Measurements from ENCODE around the gene VAC14. TPM values are rescaled to one million over a fixed set of nuclear protein-coding genes. Genes with fewer than 3 reads are reported as not detected.

Gene VAC14
- total and polyA plus RNA-seq, 5 donors from 2014 or later: 27.0 to 38.8 (median 30.1) TPM

DNA sequence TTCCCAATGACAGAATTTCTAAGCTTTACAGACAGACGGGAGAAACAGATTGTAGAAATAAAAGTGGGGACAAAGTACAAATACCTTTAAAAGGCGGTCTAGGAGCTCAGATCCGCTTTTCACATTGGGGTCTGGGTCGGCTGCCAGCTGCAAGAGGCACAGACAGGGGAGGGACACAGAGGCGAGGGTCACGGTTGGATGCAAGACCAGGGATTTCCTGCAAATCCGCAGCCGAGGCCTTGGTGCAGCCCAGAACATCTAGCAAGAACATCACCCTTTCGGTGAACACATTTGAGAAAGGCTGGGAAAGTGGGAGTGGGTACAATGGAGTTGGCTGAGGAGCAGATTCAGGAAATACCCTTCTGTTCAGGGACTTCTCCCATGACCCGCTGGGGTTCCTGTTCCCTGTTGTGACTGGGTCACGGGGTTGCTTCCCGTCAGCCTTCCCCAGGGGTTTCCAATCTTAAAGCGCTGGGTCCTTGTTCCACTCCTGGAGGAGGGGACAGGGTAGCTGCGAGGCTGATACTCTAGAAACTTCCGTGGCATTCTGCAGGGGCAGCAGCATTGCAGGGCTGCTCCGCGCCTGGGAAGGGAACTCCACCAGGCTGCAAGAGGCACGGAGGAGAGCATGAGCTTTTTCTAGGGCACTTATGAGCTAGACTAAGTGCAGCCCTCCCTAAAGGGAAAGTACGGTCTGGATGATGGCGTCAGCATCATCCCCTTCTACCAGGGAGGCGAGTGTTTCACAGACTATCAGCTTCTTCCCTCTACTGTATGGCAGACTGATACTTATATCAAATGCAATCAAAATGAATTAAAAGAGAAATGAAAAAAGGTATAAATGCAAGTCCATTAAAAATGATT, 16.0 kb downstream of the VAC14 start:
- Mint-ChIP-seq H3K4me1 (peaks cover 0 to 4% (median 3%) of the 10 kb centered on the region in 4 donors), H3K9me3 (no peaks in the 10 kb centered on the region), H3K4me3 (no peak overlapping the region), H3K27me3 (no peaks in the 10 kb centered on the region), H3K36me3 (peaks cover 61% of the 10 kb centered on the region), H3K27ac (no peak overlapping the region)
- Histone ChIP-seq H3K9me3 (ENCODE audit: control insufficient read depth in 2 of 2, low read length in 2 of 2) (no peaks in the 10 kb centered on the region), H3K4me3 (ENCODE audit: low read depth, low read length) (no peak overlapping the region), H3K27ac (ENCODE audit: insufficient read depth, low read length, poor library complexity, severe bottlenecking) (no peak overlapping the region), H3K4me1 (ENCODE audit: control insufficient read depth, insufficient read depth, low read length, poor library complexity, severe bottlenecking) (no peaks in the 10 kb centered on the region), H3K27me3 (ENCODE audit: control insufficient read depth, insufficient read depth, low read length) (no peaks in the 10 kb centered on the region), H3K36me3 (ENCODE audit: control insufficient read depth, insufficient read depth, low read length) (peaks cover 78% of the 10 kb centered on the region)
- DNase-seq: no peak
- no peak for ATAC-seq (ENCODE audit: low read depth in 2 of 2)

- no peak overlapping the region for H3K27ac Mint-ChIP-seq
- peaks cover 68% of the 10 kb centered on the region for H3K36me3 Mint-ChIP-seq
- Histone ChIP-seq H3K4me3 (ENCODE audit: low read depth, low read length) (no peak overlapping the region), H3K9me3 (ENCODE audit: control insufficient read depth in 2 of 2, low read length in 2 of 2) (no peaks in the 10 kb centered on the region), H3K27me3 (ENCODE audit: control insufficient read depth, insufficient read depth, low read length) (no peaks in the 10 kb centered on the region), H3K36me3 (ENCODE audit: control insufficient read depth, insufficient read depth, low read length) (peaks cover 96% of the 10 kb centered on the region), H3K27ac (ENCODE audit: insufficient read depth, low read length, poor library complexity, severe bottlenecking) (no peak overlapping the region), H3K4me1 (ENCODE audit: control insufficient read depth, insufficient read depth, low read length, poor library complexity, severe bottlenecking) (no peaks in the 10 kb centered on the region)
- H3K4me3 Mint-ChIP-seq: no peak overlapping the region
- no peak for DNase-seq
- H3K9me3 Mint-ChIP-seq: no peaks in the 10 kb centered on the region
- no peaks in the 10 kb centered on the region for H3K27me3 Mint-ChIP-seq
- H3K4me1 Mint-ChIP-seq: peaks cover 0 to 4% (median 0%) of the 10 kb centered on the region in 4 donors
- no peak for ATAC-seq (ENCODE audit: low read depth in 2 of 2)
Observed at GRCh38 chr16:70782237-70782636, 18.7 kb downstream of the VAC14 start.

GRCh38 chr16:70781800-70782199, 19.2 kb downstream of the VAC14 start:
- Histone ChIP-seq H3K4me3 (ENCODE audit: low read depth, low read length) (no peak overlapping the region), H3K4me1 (ENCODE audit: control insufficient read depth, insufficient read depth, low read length, poor library complexity, severe bottlenecking) (no peaks in the 10 kb centered on the region), H3K27ac (ENCODE audit: insufficient read depth, low read length, poor library complexity, severe bottlenecking) (no peak overlapping the region), H3K27me3 (ENCODE audit: control insufficient read depth, insufficient read depth, low read length) (no peaks in the 10 kb centered on the region), H3K9me3 (ENCODE audit: control insufficient read depth in 2 of 2, low read length in 2 of 2) (no peaks in the 10 kb centered on the region), H3K36me3 (ENCODE audit: control insufficient read depth, insufficient read depth, low read length) (peaks cover 94% of the 10 kb centered on the region)
- H3K4me1 Mint-ChIP-seq: peaks cover 0 to under 1% (median 0%) of the 10 kb centered on the region in 4 donors
- H3K4me3 Mint-ChIP-seq: no peak overlapping the region
- H3K27ac Mint-ChIP-seq: no peak overlapping the region
- ATAC-seq (ENCODE audit: low read depth in 2 of 2): no peak
- no peak for DNase-seq
- no peaks in the 10 kb centered on the region for H3K9me3 Mint-ChIP-seq
- H3K27me3 Mint-ChIP-seq: no peaks in the 10 kb centered on the region
- peaks cover 65% of the 10 kb centered on the region for H3K36me3 Mint-ChIP-seq

- no peak overlapping the region for H3K27ac ChIP-seq (ENCODE audit: insufficient read depth, low read length, poor library complexity, severe bottlenecking)
- peaks cover 61% of the 10 kb centered on the region for H3K36me3 Mint-ChIP-seq
- H3K27ac Mint-ChIP-seq: no peak overlapping the region
- H3K4me3 ChIP-seq (ENCODE audit: low read depth, low read length): no peak overlapping the region
- H3K36me3 ChIP-seq (ENCODE audit: control insufficient read depth, insufficient read depth, low read length): peaks cover 87% of the 10 kb centered on the region
- H3K9me3 Mint-ChIP-seq: no peaks in the 10 kb centered on the region
- DNase-seq: no peak
- no peak overlapping the region for H3K4me3 Mint-ChIP-seq
- H3K9me3 ChIP-seq (ENCODE audit: control insufficient read depth in 2 of 2, low read length in 2 of 2): no peaks in the 10 kb centered on the region
- no peaks in the 10 kb centered on the region for H3K4me1 ChIP-seq (ENCODE audit: control insufficient read depth, insufficient read depth, low read length, poor library complexity, severe bottlenecking)
- ATAC-seq (ENCODE audit: low read depth in 2 of 2): no peak
- no peaks in the 10 kb centered on the region for H3K27me3 ChIP-seq (ENCODE audit: control insufficient read depth, insufficient read depth, low read length)
- no peaks in the 10 kb centered on the region for H3K27me3 Mint-ChIP-seq
- no peaks in the 10 kb centered on the region for H3K4me1 Mint-ChIP-seq
Observed at GRCh38 chr16:70780546-70780945, 20.4 kb downstream of the VAC14 start.

GRCh38 chr16:70779361-70779760, 21.6 kb downstream of the VAC14 start:
- no peak overlapping the region for H3K4me3 ChIP-seq (ENCODE audit: low read depth, low read length)
- no peaks in the 10 kb centered on the region for H3K4me1 Mint-ChIP-seq
- H3K9me3 Mint-ChIP-seq: no peaks in the 10 kb centered on the region
- peaks cover 79% of the 10 kb centered on the region for H3K36me3 ChIP-seq (ENCODE audit: control insufficient read depth, insufficient read depth, low read length)
- H3K27me3 ChIP-seq (ENCODE audit: control insufficient read depth, insufficient read depth, low read length): no peaks in the 10 kb centered on the region
- peaks cover 57% of the 10 kb centered on the region for H3K36me3 Mint-ChIP-seq
- no peaks in the 10 kb centered on the region for H3K4me1 ChIP-seq (ENCODE audit: control insufficient read depth, insufficient read depth, low read length, poor library complexity, severe bottlenecking)
- H3K27me3 Mint-ChIP-seq: no peaks in the 10 kb centered on the region
- H3K9me3 ChIP-seq (ENCODE audit: control insufficient read depth in 2 of 2, low read length in 2 of 2): no peaks in the 10 kb centered on the region
- no peak overlapping the region for H3K27ac ChIP-seq (ENCODE audit: insufficient read depth, low read length, poor library complexity, severe bottlenecking)
- ATAC-seq (ENCODE audit: low read depth in 2 of 2): no peak
- DNase-seq: no peak
- no peak overlapping the region for H3K27ac Mint-ChIP-seq
- no peak overlapping the region for H3K4me3 Mint-ChIP-seq

- H3K9me3 Mint-ChIP-seq: no peaks in the 10 kb centered on the region
- H3K27ac Mint-ChIP-seq: no peak overlapping the region
- peaks cover 61% of the 10 kb centered on the region for H3K36me3 Mint-ChIP-seq
Observed at GRCh38 chr16:70778901-70779309, 22.1 kb downstream of the VAC14 start.

GRCh38 chr16:70777973-70778406, 23.0 kb downstream of the VAC14 start:
- DNase-seq: no peak
- H3K36me3 ChIP-seq (ENCODE audit: control insufficient read depth, insufficient read depth, low read length): peaks cover 79% of the 10 kb centered on the region
- H3K27me3 ChIP-seq (ENCODE audit: control insufficient read depth, insufficient read depth, low read length): no peaks in the 10 kb centered on the region
- H3K27ac Mint-ChIP-seq: no peak overlapping the region
- H3K27ac ChIP-seq (ENCODE audit: insufficient read depth, low read length, poor library complexity, severe bottlenecking): no peak overlapping the region
- H3K4me1 Mint-ChIP-seq: no peaks in the 10 kb centered on the region
- ATAC-seq (ENCODE audit: low read depth in 2 of 2): no peak
- H3K9me3 Mint-ChIP-seq: no peaks in the 10 kb centered on the region
- no peaks in the 10 kb centered on the region for H3K9me3 ChIP-seq (ENCODE audit: control insufficient read depth in 2 of 2, low read length in 2 of 2)
- H3K27me3 Mint-ChIP-seq: no peaks in the 10 kb centered on the region
- no peaks in the 10 kb centered on the region for H3K4me1 ChIP-seq (ENCODE audit: control insufficient read depth, insufficient read depth, low read length, poor library complexity, severe bottlenecking)
- H3K4me3 Mint-ChIP-seq: no peak overlapping the region
- H3K4me3 ChIP-seq (ENCODE audit: low read depth, low read length): no peak overlapping the region
- H3K36me3 Mint-ChIP-seq: peaks cover 53% of the 10 kb centered on the region

More at GRCh38 chr16:70778901-70779309, 22.1 kb downstream of the VAC14 start:
- Histone ChIP-seq H3K27ac (ENCODE audit: insufficient read depth, low read length, poor library complexity, severe bottlenecking) (no peak overlapping the region), H3K27me3 (ENCODE audit: control insufficient read depth, insufficient read depth, low read length) (no peaks in the 10 kb centered on the region), H3K36me3 (ENCODE audit: control insufficient read depth, insufficient read depth, low read length) (peaks cover 79% of the 10 kb centered on the region), H3K9me3 (ENCODE audit: control insufficient read depth in 2 of 2, low read length in 2 of 2) (no peaks in the 10 kb centered on the region), H3K4me3 (ENCODE audit: low read depth, low read length) (no peak overlapping the region), H3K4me1 (ENCODE audit: control insufficient read depth, insufficient read depth, low read length, poor library complexity, severe bottlenecking) (no peaks in the 10 kb centered on the region)
- ATAC-seq (ENCODE audit: low read depth in 2 of 2): no peak
- no peaks in the 10 kb centered on the region for H3K27me3 Mint-ChIP-seq
- H3K4me1 Mint-ChIP-seq: no peaks in the 10 kb centered on the region
- no peak overlapping the region for H3K4me3 Mint-ChIP-seq
- DNase-seq: no peak

GRCh38 chr16:70777496-70777895, 23.5 kb downstream of the VAC14 start:
- no peaks in the 10 kb centered on the region for H3K27me3 ChIP-seq (ENCODE audit: control insufficient read depth, insufficient read depth, low read length)
- H3K36me3 ChIP-seq (ENCODE audit: control insufficient read depth, insufficient read depth, low read length): peaks cover 79% of the 10 kb centered on the region
- H3K4me3 ChIP-seq (ENCODE audit: low read depth, low read length): no peak overlapping the region
- no peak overlapping the region for H3K27ac ChIP-seq (ENCODE audit: insufficient read depth, low read length, poor library complexity, severe bottlenecking)
- H3K9me3 ChIP-seq (ENCODE audit: control insufficient read depth in 2 of 2, low read length in 2 of 2): no peaks in the 10 kb centered on the region
- DNase-seq (no peak), ATAC-seq (ENCODE audit: low read depth in 2 of 2) (no peak)
- no peaks in the 10 kb centered on the region for H3K4me1 ChIP-seq (ENCODE audit: control insufficient read depth, insufficient read depth, low read length, poor library complexity, severe bottlenecking)
- no peaks in the 10 kb centered on the region for H3K4me1 Mint-ChIP-seq
- H3K27ac Mint-ChIP-seq: peak overlapping the region in 1 of 3 donors; percentile 51
- H3K36me3 Mint-ChIP-seq: peaks cover 50% of the 10 kb centered on the region
- H3K27me3 Mint-ChIP-seq: no peaks in the 10 kb centered on the region
- H3K9me3 Mint-ChIP-seq: no peaks in the 10 kb centered on the region
- H3K4me3 Mint-ChIP-seq: peak overlapping the region in 1 of 4 donors; percentile 54
